Stomach (tissue), 9 donors: ENCODE measurements around the gene CDCA3. TPM values are rescaled to one million over a fixed set of nuclear protein-coding genes. Genes with fewer than 3 reads are reported as not detected.
A peak's percentile ranks its signal among the peaks of the same experiment; 100 is the strongest.

Experiments
- DNase-seq, 2 donors: peaks; one replicate each; pipeline versions ENCODE4 v3.0.0 to v3.0.0-alpha.2; 2013 to 2019
- H3K27ac ChIP-seq, 5 donors: fragments of 200-600 bp in 4 of 5; sonication (generic) in 4 of 5; one replicate each; pipeline ENCODE4 v1.5.1; 2013 to 2019; ENCODE audit warnings: mild to moderate bottlenecking in 1 of 5, moderate library complexity in 1 of 5
- H3K27me3 ChIP-seq, 3 donors: fragments of 200-600 bp; sonication (generic); one replicate each; pipeline ENCODE4 v1.5.1; 2017 to 2019; ENCODE audit warnings: mixed run types in 1 of 3
- H3K36me3 ChIP-seq, 4 donors: fragments of 200-600 bp; sonication (generic); 1 replicate in 3 of 4; 2 replicates in 1 of 4; pipeline ENCODE4 v1.5.1; 2016 to 2019
- H3K4me1 ChIP-seq, 4 donors: fragments of 200-600 bp; sonication (generic); one replicate each; pipeline ENCODE4 v1.5.1; 2016 to 2019
- H3K4me3 ChIP-seq, 4 donors: fragments of 200-600 bp; sonication (generic) in 3 of 4; one replicate each; pipeline ENCODE4 v1.5.1; 2016 to 2019; ENCODE audit warnings: mild to moderate bottlenecking in 1 of 4
- H3K9me3 ChIP-seq, 4 donors: fragments of 200-600 bp; sonication (generic); one replicate each; pipeline ENCODE4 v1.5.1; 2016 to 2019
- EP300 ChIP-seq: sonication (generic); formaldehyde crosslinking; IDR thresholded peaks from one replicate; pipeline ENCODE4 v1.6.1; 2017; ENCODE audit warnings: antibody characterized with exemption
- POLR2A ChIP-seq, 4 donors: fragments of 450-650 bp; IDR thresholded peaks; one replicate each; pipeline ENCODE4 v1.6.1; 2016; ENCODE audit warnings: antibody characterized with exemption in 4 of 4, control low read depth in 2 of 4, mild to moderate bottlenecking in 1 of 4, moderate library complexity in 1 of 4
- POLR2AphosphoS5 ChIP-seq, 3 donors: sonication (generic); formaldehyde crosslinking; IDR thresholded peaks; one replicate each; pipeline ENCODE4 v1.6.1; 2016; ENCODE audit warnings: antibody characterized with exemption in 3 of 3
- WGBS, 5 donors: extraction: QIAGEN DNeasy Blood & Tissue Kit in 3 of 5; methylation state at CpG; one replicate each; pipeline versions ENCODE4 v1.1.5 to v1.1.7; 2013 to 2018; 5-methylcytosine and 5-hydroxymethylcytosine counted together
- intact Hi-C: fragments of 100-400 bp; cut with DNase I; formaldehyde crosslinking; loops from one replicate; pipeline ENCODE4 v1.15.1; 2023; ENCODE audit warnings: low total_unique reads
- polyA plus RNA-seq, 3 donors: library from polyadenylated mRNA; stranded (reverse); fragments of 200-250 nt; gene quantifications; one replicate each; pipeline ENCODE4 v1.2.3, GENCODE V29; 2013
- total RNA-seq, 5 donors: library from RNA; depleted of rRNA; stranded (reverse); fragments of >200 nt; gene quantifications; one replicate each; pipeline versions ENCODE4 v1.1.0 to v1.2.3, GENCODE V29; 2014 to 2016
- TF ChIP-seq, protein P1 (sequence below), 7 experiments: fragments of 450-650 bp in 4 of 7; fragments of 200-600 bp in 3 of 7; sonication (generic) in 3 of 7; IDR thresholded peaks; one replicate each; pipeline ENCODE4 v1.5.1; 2016 to 2019; ENCODE audit warnings: antibody characterized with exemption in 7 of 7, control low read depth in 2 of 7, mild to moderate bottlenecking in 1 of 7
- donor health status: healthy with polysubstance abuse.
- donor health status: Bipolar disorder and iron deficiency.
- donor health status: healthy.

The CDCA3 gene
- total and polyA plus RNA-seq, 8 donors: 2.1 to 56.0 (median 11.0) TPM

DNA sequence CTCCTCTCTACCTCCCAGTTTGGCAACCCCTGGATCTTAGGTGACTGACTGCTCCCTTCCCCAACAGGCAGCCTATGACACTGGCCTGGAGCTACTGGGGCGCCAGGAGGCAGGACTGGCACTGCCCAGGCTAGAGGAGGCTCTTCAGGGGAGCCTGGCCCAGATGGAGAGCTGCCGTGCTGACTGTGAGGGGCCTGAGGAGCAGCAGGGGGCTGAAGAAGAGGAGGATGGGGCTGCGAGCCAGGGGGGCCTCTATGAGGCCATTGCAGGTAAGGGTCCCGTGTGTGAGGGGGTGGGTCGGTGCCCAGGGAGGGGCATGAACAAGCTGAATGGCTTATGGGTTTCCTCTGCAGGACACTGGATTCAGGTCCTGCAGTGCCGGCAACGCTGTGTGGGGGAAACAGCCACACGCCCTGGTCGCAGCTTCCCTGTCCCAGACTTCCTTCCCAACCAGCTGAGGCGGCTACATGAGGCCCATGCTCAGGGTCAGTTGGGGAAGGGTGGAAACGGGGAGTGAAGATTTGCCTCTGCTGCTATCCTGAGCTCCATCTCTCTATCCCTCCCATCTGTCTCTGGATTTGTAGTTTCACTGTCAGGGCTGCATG is 20.7 kb downstream of the CDCA3 start:
- no peak for DNase-seq
- peak overlapping the region in 1 of 5 donors; percentile 91 for H3K27ac ChIP-seq
- H3K4me3 ChIP-seq: no peak overlapping the region
- H3K27me3 ChIP-seq: peaks cover 0 to 45% (median under 1%) of the 10 kb centered on the region in 3 donors
- WGBS, 5 donors: 76 to 91% (median 87%) methylated on average over 8 to 11 of the region's 11 CpGs
- peaks cover 0 to 44% (median 36%) of the 10 kb centered on the region in 4 donors for H3K36me3 ChIP-seq
- intact Hi-C loops: no loop called here
- no peaks in the 10 kb centered on the region for H3K9me3 ChIP-seq
- peaks cover 18 to 48% (median 32%) of the 10 kb centered on the region in 4 donors for H3K4me1 ChIP-seq
- TF ChIP-seq, protein P1, sequence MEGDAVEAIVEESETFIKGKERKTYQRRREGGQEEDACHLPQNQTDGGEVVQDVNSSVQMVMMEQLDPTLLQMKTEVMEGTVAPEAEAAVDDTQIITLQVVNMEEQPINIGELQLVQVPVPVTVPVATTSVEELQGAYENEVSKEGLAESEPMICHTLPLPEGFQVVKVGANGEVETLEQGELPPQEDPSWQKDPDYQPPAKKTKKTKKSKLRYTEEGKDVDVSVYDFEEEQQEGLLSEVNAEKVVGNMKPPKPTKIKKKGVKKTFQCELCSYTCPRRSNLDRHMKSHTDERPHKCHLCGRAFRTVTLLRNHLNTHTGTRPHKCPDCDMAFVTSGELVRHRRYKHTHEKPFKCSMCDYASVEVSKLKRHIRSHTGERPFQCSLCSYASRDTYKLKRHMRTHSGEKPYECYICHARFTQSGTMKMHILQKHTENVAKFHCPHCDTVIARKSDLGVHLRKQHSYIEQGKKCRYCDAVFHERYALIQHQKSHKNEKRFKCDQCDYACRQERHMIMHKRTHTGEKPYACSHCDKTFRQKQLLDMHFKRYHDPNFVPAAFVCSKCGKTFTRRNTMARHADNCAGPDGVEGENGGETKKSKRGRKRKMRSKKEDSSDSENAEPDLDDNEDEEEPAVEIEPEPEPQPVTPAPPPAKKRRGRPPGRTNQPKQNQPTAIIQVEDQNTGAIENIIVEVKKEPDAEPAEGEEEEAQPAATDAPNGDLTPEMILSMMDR (IDR thresholded peaks at IDR 0.05): no peak
- TF ChIP-seq POLR2AphosphoS5 (IDR thresholded peaks at IDR 0.05) (no peak), EP300 (no peak), POLR2A (IDR thresholded peaks at IDR 0.05) (no peak)

DNA sequence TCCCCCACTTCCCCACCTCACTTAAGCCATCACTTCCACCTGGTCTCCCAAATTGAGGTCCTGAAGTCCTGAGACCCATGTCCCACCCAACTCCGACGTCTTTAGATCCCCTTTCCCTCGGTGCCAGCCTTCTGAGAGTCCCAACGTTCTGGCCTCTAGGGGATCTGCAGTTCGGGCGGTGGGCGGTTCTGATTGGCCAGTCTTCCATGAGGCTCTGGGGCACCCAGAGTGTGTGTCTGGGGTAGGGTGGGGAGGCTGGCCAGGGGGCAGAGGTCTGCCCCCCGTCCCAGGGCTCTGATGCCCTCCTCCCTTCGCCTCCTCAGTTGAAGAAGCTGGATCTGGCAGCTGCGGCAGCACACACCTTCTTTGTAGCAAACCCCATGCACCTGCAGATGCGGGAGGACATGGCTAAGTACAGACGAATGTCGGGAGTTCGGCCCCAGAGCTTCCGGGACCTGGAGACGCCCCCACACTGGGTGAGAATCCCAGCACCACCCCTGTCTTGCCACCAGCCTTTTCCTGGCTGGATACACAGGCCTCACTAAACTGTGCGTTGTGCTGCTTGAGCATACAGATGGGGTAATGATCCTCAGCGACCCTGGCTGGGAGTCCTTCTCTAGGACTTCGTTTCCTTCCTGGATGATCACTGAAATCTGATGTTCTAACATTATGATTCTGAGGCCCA is 21.4 kb downstream of the CDCA3 start:
- TF ChIP-seq, protein P1 (IDR thresholded peaks at IDR 0.05): peak in 1 of 7 experiments; percentile 8
- TF ChIP-seq POLR2AphosphoS5 (IDR thresholded peaks at IDR 0.05): no peak
- Histone ChIP-seq H3K4me3 (peak overlapping the region; percentile 76 to 91 (median 86)), H3K27me3 (peaks cover 0 to 52% (median 8%) of the 10 kb centered on the region in 3 donors), H3K4me1 (peaks cover 21 to 54% (median 37%) of the 10 kb centered on the region in 4 donors), H3K9me3 (no peaks in the 10 kb centered on the region), H3K27ac (peak overlapping the region; percentile 49 to 91 (median 78)), H3K36me3 (peaks cover 0 to 39% (median 33%) of the 10 kb centered on the region in 4 donors)
- intact Hi-C loops: loop anchor here (10.0 kb wide), 1 partner anchor 85 kb away; no protein-coding TSS in a partner anchor
- WGBS, 5 donors: 23 to 44% (median 28%) methylated on average over 19 of the region's 19 CpGs
- no peak for DNase-seq

DNA sequence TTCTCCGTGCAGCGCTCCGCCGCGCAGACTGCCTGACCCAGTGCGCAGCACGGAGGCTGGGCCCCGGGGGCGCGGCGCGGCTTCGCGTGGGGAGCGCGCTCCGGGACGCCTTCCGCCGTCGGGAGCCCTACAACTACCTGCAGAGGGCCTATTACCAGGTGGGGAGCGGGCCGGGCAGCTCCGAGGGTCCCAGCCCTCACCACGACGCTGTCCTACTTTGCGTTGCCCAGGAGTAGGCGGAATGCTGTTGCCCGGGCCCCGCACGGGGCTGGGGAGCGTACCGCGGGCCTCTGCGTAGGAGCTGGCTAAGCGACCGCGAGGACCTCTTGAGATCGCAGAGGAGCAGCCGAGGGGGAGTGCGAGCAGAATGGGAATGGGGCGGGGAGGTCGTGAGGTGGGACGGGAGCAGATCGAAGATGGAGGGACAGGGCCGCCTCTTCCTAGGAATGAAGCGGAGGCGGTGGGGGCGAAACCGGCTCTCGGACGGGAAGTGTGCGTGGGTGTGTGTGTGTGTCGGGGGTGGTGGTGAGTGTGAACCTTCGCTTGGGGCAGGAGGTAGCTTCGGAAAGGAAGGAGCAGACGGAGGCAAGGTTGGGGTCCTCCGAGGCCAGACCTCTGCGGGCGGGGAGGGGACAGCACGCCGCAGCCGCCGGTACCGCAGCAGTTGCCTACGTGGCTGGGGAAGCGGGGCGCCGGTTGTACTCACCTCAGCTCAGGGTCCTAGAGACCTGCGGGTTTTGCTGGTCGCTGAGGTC is 22.1 kb downstream of the CDCA3 start:
- H3K27ac ChIP-seq: peak overlapping the region; percentile 49 to 91 (median 78)
- intact Hi-C loops: loop anchor here (10.0 kb wide), 1 partner anchor 84 kb away; no protein-coding TSS in a partner anchor
- H3K4me1 ChIP-seq: peaks cover 21 to 54% (median 37%) of the 10 kb centered on the region in 4 donors
- no peaks in the 10 kb centered on the region for H3K9me3 ChIP-seq
- H3K27me3 ChIP-seq: peaks cover 0 to 60% (median 11%) of the 10 kb centered on the region in 3 donors
- peak overlapping the region; percentile 76 to 91 (median 86) for H3K4me3 ChIP-seq
- peaks cover 0 to 32% (median 26%) of the 10 kb centered on the region in 4 donors for H3K36me3 ChIP-seq
- WGBS, 5 donors: 0 to 1% (median 1%) methylated on average over 31 to 71 of the region's 71 CpGs
- TF ChIP-seq EP300: no peak
- TF ChIP-seq, protein P1 (IDR thresholded peaks at IDR 0.05): no peak
- no peak for TF ChIP-seq POLR2AphosphoS5 (IDR thresholded peaks at IDR 0.05)
- TF ChIP-seq POLR2A (IDR thresholded peaks at IDR 0.05): no peak
- peak; percentile 56 to 89 for DNase-seq
